ENCODE data around the gene ITGB4.
"Not testable (repeated sequence)": the region's sequence is repeated elsewhere in the genome, so short reads cannot be mapped to it uniquely, and the experiment has no call there.

Gene ITGB4

DNA sequence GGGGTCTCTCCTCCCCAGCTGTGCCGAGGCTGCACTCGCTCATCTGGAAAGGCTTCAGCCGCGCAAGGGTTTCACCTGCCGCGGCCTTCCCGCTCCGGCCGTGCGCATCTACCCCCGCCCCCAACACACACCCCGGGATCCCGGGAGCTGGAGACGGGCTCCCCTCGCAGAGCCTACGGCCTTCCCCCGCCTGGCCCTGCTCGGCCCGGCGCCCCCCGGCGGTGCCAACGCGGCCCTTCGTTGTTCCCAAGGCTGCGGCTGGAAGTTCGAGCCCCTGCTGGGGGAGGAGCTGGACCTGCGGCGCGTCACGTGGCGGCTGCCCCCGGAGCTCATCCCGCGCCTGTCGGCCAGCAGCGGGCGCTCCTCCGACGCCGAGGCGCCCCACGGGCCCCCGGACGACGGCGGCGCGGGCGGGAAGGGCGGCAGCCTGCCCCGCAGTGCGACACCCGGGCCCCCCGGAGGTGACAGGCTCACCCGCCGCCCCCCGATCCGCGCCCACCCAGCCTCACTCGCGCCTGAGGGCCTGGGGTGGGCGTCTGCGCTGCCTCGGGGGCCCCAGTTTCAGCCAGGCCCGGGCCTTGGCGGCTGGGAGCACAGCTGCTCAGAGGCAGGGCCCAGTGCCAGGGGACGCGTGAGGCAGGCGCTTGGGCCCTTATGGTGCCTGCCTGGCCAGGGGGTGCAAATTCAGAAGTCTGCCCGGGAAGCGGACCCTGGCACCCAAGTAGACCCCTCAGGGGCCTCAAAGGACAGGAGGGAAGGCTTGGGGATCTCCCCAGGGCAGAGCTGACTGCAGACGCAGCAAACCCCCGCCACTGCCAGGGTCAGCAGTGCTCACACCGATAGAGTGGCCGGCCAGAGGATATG lies 32.5 kb downstream of the ITGB4 start:
- peak; percentile 84 for DNase-seq (ENCODE audit: low read depth)

DNA sequence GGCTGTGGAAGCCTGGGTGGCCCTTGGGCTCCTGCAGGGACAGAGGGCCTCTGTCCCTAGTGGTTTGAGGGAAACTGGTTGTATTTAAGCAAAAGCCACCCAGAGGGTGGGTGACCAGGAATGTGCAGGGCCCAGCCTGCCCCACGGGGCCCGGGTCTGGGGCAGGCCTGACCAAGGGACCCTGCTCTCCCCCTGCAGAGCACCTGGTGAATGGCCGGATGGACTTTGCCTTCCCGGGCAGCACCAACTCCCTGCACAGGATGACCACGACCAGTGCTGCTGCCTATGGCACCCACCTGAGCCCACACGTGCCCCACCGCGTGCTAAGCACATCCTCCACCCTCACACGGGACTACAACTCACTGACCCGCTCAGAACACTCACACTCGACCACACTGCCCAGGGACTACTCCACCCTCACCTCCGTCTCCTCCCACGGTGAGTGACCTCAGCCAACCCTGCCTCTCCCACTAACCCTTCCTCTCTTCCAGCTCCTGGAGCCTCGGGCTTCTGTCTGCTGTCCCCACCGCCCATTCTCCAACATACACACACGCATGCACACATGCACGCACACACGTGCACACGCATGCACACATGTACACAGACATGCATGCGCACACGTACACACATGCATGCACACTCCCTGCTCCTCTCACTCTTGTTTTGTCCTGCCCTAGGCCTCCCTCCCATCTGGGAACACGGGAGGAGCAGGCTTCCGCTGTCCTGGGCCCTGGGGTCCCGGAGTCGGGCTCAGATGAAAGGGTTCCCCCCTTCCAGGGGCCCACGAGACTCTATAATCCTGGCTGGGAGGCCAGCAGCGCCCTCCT lies 33.3 kb downstream of the ITGB4 start:
- DNase-seq (ENCODE audit: low read depth): no peak

DNA sequence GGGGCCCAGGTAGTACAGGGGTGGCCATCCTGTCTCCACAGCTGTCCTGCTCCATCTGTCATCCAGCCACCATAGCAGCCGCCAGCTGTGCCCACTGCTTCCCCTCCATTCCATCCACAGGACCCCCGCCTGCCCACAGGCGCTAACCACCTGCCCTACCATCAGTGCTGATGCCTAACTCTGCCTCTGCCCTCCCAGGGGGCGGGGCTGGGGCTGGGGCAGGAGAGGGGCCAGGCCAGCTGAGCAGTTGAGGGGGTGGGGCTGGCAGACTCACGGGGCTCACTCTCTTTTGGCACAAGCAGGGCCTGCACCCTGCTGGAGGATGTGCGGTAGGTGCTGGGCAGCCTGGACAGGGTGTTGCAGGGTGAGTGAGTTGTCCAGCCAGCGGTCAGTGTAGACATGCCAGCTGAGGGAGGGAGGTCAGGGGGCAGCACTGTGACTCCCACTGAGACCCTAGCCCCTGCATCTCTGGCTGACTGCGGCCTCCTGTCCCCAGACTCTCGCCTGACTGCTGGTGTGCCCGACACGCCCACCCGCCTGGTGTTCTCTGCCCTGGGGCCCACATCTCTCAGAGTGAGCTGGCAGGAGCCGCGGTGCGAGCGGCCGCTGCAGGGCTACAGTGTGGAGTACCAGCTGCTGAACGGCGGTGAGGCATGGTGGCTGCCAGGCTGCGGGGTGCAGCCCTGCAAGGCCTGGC lies 34.1 kb downstream of the ITGB4 start:
- DNase-seq (ENCODE audit: low read depth): no peak

DNA sequence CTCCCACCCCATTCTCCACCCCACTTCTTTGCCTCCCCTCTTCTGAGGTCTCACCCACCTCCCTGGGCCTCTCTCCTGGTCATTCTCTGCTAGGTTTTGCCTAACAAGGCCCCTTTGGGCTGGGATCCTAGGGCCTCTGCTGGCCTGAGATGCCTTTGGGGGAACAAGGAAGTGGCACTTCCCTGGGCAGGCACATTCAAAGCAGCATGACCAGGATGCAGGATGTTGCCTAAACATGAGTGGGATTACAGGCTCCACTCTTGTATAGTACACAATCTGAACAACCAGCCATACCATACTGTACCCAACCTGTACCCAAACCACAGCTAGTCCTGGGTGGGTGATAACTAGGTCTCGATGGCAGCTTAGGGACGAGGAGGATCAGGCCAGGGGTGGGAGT lies 34.7 kb downstream of the ITGB4 start:
- no peak for DNase-seq (ENCODE audit: low read depth)

DNA sequence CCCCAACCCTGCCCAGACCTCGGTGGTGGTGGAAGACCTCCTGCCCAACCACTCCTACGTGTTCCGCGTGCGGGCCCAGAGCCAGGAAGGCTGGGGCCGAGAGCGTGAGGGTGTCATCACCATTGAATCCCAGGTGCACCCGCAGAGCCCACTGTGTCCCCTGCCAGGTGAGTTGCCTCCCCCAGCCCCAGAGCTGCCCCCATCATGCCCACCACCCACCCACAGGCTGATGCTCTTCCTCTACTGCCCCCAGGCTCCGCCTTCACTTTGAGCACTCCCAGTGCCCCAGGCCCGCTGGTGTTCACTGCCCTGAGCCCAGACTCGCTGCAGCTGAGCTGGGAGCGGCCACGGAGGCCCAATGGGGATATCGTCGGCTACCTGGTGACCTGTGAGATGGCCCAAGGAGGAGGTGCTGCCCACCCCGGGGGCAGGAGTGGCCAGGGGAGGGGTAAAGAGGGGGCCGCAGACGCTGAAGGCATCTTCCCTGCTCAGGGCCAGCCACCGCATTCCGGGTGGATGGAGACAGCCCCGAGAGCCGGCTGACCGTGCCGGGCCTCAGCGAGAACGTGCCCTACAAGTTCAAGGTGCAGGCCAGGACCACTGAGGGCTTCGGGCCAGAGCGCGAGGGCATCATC lies 35.3 kb downstream of the ITGB4 start:
- no peak for DNase-seq (ENCODE audit: low read depth)

DNA sequence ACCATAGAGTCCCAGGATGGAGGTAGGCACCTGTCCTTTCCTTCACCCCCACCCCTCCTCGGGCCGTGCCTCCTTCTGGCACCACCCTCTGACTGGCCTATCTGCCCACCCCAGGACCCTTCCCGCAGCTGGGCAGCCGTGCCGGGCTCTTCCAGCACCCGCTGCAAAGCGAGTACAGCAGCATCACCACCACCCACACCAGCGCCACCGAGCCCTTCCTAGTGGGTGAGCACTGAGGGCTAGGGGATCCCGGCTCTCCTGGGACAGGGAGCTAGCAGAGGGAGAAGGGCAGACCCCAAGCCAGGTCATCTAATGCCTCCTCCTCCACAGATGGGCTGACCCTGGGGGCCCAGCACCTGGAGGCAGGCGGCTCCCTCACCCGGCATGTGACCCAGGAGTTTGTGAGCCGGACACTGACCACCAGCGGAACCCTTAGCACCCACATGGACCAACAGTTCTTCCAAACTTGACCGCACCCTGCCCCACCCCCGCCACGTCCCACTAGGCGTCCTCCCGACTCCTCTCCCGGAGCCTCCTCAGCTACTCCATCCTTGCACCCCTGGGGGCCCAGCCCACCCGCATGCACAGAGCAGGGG lies 35.9 kb downstream of the ITGB4 start:
- no peak for DNase-seq (ENCODE audit: low read depth)

DNA sequence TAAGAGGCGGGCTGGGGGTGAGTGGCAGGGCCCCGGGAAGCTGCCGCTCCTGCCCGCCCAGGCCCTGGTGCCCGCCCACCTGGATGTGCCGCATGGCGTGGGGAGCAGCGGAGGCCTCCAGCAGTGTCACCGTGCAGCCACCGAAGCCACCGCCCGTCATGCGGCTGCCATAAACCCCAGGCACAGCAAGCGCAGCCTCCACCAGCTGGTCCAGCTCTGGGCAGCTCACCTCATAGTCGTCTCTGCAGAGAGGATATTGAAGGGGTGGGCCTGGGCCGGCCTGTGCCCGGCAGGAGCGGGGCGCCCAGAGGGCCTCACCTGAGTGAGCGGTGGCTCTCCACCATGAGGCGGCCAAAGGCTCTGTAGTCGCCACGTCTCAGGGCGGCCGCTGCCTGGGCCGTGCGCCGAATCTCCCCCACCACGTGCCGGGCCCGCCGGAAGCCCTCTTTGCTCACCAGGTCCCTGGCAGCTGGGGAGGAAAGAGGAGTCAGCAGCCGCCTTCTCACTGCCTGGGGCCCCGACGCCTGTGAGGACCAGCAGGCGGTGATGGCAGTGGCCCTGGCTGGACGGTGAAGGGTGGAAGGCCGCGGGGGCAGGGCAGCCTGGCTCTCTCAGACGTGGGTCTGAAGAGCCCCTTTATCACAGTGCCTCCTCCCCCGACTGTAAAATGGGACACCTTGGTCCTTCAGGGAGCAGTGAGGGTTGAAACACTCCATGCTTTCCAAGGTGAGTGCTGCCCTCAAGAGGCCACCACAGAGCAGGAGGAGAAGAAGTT lies 37.1 kb downstream of the ITGB4 start:
- DNase-seq (ENCODE audit: low read depth): no peak

DNA sequence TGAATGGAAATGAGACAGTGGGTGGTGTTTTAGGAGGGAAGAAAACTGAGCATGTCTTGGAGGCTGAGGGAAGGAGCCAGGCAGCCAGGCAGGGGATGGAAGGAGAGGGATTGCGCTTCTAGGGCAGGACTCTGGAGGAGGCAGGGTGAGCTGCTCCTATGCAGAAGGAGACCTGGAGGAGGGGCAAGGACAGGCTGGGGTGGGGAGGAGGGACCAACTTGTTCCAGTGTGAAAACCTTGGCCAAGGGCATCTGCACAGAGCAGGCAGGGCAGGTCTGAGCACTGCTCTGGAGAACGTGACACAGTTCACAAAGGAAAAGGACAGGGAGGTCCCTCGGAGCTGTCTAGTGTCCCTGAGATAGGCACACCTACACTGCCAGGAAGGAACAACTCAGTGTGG lies 38.2 kb downstream of the ITGB4 start:
- DNase-seq (ENCODE audit: low read depth): no peak

DNA sequence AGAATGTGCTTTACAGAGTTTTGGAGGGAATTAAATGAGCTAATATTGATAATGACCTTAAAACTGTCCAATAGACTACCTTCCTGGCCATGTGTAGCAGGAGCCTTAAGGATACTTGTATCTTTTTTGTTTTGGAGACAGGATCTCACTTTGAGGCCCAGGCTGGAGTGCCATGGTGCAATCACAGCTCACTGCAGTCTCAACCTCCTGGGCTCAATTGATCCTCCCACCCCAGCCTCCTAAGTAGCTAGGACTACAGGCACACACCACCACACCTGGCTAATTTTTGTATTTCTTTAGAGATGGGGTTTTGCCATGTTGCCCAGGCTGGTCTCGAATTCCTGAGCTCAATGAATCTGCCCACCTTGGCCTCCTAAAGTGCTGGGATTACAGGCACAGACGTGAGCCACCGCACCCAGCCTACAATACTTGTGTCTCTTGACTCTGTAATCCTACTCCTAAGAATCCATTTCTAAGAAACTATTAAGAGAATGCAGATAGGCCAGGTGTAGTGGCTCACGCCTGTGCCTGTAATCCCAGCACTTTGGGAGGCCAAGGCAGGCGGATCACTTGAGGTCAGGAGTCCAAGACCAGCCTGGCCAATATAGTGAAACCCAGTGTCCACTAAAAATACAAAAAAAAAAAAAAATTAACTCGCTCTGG lies 38.9 kb downstream of the ITGB4 start:
- DNase-seq (ENCODE audit: low read depth): not testable (repeated sequence)

DNA sequence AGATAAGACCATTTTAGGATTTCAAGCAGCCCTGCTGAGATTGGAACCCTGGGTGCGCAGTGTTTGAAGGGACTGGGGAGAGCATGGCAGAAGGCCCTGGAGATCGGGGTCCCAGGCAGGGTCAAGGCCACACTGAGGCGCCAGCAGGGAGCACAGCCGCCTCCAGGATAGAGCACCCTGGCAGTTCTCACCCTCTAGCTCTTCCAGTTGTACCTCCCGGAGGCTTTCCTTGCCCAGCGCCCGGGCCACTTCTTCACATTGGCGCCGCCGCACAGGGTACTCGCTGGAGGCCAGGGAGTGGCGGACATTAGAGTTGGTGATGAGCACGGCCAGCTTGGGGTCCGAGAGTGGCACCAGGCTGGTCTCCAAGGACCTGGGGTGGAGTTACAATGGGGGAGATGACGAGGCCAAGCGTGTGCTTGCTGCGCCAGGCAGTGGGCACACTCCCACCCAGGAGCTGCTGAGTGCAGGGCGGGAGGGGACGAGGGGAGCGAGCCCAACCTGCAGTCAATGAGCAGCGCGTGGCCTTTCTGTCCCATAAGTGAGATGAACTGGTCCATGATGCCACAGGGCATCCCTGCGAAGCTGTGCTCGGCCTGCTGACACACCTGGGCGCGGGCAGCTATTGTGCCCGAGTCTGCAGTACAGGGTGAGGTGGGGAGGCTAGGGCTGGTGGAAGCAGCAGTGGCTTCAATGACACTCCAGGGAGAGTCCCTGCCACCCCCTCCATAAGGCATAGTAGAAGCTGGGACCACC lies 41.4 kb downstream of the ITGB4 start:
- DNase-seq (ENCODE audit: low read depth): no peak

DNA sequence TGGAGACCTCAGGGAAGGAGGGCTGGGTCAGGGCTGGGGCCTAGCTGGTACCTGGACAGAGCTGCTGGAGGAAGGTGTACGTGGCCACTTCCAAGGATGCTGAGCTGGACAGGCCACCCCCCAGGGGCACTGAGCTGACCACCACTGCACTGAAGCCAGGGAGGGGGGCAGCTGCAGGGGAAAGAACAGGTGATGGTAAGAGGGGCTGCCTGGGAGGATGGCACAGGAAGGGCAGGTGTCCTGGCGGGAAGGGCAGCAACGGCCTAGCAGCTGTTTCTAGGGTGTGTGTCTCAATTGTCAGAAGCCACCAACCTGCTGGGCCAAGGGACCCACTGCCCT lies 42.0 kb downstream of the ITGB4 start:
- no peak for DNase-seq (ENCODE audit: low read depth)

DNA sequence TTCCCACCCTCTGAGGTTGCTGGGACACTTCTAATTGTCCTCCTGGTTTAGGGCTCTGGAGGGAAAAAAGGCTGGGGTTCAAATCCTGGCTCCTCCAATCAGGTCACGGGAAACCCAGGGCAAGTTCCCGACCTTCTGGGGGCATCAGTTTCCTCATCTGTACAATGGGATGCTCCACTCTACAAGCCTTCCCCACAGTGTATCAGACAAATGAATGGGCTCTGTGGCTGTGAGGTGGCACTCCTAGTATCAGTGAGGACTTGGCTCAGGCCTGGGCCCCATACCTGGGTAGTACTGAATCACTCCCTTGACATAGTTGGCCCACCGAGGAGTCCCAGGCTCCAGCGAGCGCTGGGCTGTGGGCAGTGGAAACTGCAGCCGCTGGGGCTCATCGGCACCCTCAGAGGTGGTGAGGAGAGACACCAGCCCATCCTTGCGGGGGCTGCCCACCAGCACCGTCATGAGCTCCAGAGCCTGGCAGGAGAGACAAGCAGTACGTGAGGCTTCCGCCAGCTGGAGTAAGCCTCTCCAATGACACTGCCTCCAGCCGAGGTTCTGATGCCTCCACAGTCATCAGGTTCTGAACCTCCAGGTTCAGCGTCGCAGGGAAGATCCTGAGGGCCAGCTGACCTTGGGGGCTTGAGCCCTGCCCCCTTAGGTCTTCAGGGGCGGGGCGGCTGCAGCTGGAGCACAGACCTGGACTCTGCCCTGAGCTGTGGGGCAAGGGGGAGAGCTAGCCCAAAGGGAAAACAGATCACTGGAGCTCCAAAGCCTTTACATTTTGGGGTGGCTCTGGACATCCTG lies 42.6 kb downstream of the ITGB4 start:
- no peak for DNase-seq (ENCODE audit: low read depth)

DNA sequence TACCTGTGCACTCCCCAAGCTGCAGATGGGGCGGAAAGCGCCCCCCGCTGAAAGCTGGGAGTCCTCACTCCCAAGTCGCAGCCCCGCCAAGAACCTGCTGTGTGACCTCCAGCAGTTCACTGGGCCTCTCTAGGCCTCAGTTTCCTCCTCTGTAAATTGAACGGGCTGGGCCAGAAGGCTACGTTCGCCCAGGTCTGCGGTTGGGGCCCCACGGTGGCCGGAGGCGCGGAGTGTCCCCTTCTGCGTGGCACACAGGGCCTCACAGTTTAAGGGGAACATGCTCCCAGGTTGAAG lies 43.1 kb downstream of the ITGB4 start:
- DNase-seq (ENCODE audit: low read depth): no peak

DNA sequence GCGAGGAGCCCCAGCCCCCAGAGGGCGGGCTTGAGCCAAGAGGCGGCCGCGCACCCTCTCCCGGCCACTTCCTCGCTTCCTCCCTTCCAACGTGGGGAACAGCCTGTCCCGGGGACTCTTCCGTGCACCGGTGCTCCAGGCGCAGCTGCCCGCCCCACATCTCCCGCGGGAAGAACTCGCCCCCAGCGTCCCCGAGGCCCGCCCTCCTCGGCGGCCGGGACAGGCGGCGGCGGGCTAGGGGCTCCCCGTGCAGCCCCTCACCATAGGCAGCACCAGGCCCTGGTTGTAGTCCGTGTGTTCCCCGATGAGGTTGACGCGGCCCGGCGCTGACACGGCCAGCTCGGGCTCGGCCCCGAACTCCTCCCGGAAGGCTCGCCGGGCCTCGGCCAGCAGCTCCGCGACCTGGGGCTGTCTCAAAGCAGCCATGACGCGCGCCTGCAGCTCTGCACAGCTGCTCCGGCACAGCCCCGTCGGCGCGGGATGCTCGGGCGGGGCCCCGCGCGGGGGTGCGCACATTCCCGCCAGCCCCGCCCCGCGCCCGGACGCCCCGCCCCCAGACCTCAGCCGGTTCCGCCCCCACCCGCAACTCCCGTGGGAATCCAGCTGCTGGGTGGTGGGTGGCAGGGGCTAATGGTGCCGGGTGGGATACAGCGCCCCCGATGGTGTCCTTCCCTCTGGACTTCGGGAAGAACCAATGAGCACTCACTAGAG lies 43.6 kb downstream of the ITGB4 start, which contains the start of gene GALK1:
Gene GALK1 (minus strand): TSS at position 482 of the 711 bp plus-strand sequence. CDS start 56 bp downstream, at position 426.
- no peak for DNase-seq (ENCODE audit: low read depth)

DNA sequence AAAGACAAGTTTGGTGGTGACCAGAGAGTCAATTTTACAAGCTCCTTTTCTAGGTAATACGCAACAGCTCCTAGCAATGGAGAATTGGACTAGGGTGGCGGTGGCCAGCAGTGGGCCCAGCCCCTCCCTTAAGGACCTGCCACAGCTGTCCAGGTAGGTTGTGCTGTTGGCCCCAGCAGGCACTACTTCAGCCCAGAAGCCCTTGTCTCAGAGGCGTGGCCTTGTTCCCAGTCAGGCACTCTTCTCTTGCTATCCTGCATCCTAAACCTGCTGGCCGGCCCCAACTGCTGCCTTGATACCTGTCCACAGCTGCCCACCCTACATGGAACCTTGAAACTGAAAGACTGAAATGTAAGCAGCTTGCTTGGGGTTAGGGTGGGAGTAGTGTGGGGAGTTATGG lies 44.7 kb downstream of the ITGB4 start:
- no peak for DNase-seq (ENCODE audit: low read depth)

DNA sequence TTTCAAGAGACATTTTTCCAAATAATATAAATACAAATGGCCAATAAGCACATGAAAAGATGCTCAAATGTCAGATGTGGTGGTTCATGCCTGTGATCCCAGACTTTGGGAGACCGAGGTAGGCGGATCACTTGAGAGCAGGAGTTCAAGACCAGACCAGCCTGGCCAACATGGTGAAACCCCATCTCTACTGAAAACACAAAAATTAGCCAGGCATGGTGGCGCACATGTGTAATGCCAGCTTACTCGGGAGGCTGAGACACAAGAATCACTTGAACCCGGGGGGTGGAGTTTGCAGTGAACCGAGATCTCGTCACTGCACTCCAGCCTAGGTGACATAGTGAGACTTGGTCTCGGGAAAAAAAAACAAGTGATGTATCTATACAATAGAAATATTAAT lies 46.6 kb downstream of the ITGB4 start:
- DNase-seq (ENCODE audit: low read depth): no peak

DNA sequence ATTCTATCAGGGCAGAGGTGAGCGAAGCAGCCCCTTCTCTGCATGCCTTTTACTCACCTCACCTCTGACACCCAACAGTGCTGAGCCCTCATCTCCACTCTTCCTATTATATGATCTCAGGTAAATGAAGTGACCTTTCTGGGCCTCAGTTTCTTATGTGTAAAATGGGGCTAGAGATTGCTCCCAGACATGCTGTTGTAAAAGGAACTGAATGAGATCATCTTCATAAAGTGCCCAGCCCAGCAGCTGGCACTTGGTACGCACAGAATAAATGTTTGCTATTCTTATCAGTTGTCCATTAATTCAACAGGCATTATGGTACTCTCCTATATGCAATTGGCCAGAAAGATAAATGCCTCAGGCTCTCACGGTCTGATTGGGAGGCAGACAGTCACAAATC lies 48.3 kb downstream of the ITGB4 start:
- no peak for DNase-seq (ENCODE audit: low read depth)

All from CMK (cell line).